NCI-H1417 treated with DMSO at 0.1 percent for 48 hours (cell line): ENCODE data around the gene TMEM59L.
"Not testable (repeated sequence)": the region's sequence is repeated elsewhere in the genome, so short reads cannot be mapped to it uniquely, and the experiment has no call there.

Experiments
- DNase-seq: peaks from one replicate; lab custom pipeline; 2025; lab: John Stamatoyannopoulos, UW

Gene TMEM59L

GRCh38 chr19:18612772-18613588 lies at the start of gene TMEM59L:
Gene TMEM59L, plus strand, starts transcription at chr19:18612870. Its CDS starts 89 bp downstream, at chr19:18612959.
- no peak for DNase-seq

- DNase-seq: no peak
Measured at GRCh38 chr19:18566953-18567352, 45.7 kb upstream of the TMEM59L start.

GRCh38 chr19:18568367-18568766 lies 44.3 kb upstream of the TMEM59L start:
- no peak for DNase-seq

GRCh38 chr19:18571564-18572344 lies 40.9 kb upstream of the TMEM59L start, which contains the start of gene UBA52:
Gene UBA52, plus strand, starts transcription at chr19:18571857. Its CDS starts 1,444 bp downstream, at chr19:18573301.
- peak; percentile 88 for DNase-seq

GRCh38 chr19:18574691-18575291 lies 37.9 kb upstream of the TMEM59L start:
- no peak for DNase-seq

GRCh38 chr19:18576383-18576782 lies 36.3 kb upstream of the TMEM59L start:
- no peak for DNase-seq

- DNase-seq: no peak
Measured at GRCh38 chr19:18577365-18577914, 35.2 kb upstream of the TMEM59L start.

GRCh38 chr19:18580311-18580710 lies 32.4 kb upstream of the TMEM59L start:
- DNase-seq: no peak

GRCh38 chr19:18586306-18586705 lies 26.4 kb upstream of the TMEM59L start:
- no peak for DNase-seq

GRCh38 chr19:18587561-18587960 lies 25.1 kb upstream of the TMEM59L start:
- DNase-seq: no peak

GRCh38 chr19:18587962-18588610 lies 24.6 kb upstream of the TMEM59L start:
- DNase-seq: no peak

- DNase-seq: no peak
Measured at GRCh38 chr19:18588611-18589379, 23.9 kb upstream of the TMEM59L start, which contains the start of gene REX1BD. Gene REX1BD, plus strand, starts transcription at chr19:18588798. Its CDS starts 4 bp downstream, at chr19:18588802.

- no peak for DNase-seq
Measured at GRCh38 chr19:18589380-18590272, 23.0 kb upstream of the TMEM59L start.

GRCh38 chr19:18590273-18591272 lies 22.1 kb upstream of the TMEM59L start:
- peak; percentile 41 for DNase-seq

GRCh38 chr19:18591735-18592385 lies 20.8 kb upstream of the TMEM59L start:
- no peak for DNase-seq

- DNase-seq: not testable (repeated sequence)
Measured at GRCh38 chr19:18592732-18593131, 19.9 kb upstream of the TMEM59L start.

GRCh38 chr19:18593367-18594095 lies 19.1 kb upstream of the TMEM59L start:
- DNase-seq: no peak
